MM.1S (cell line): ENCODE measurements around the gene DVL2.

ENCODE experiments used
- DNase-seq: peaks from one replicate; pipeline ENCODE4 v3.0.0-alpha.2; 2015
- H2AFZ ChIP-seq: fragments of 300-600 bp; sonication (generic); 2 replicates; pipeline ENCODE4 v1.6.0; 2016; ENCODE audit warnings: antibody characterized with exemption, low read length
- H3F3A ChIP-seq: fragments of 300-600 bp; sonication (generic); 2 replicates; pipeline ENCODE4 v1.6.1; 2016; ENCODE audit warnings: mild to moderate bottlenecking, antibody characterized with exemption, low read length, moderate library complexity, mixed read lengths; ENCODE audit not compliant: insufficient read depth
- H3K27ac ChIP-seq: fragments of 300-600 bp; sonication (generic); 2 replicates; pipeline ENCODE4 v1.5.1; 2016; ENCODE audit warnings: mild to moderate bottlenecking, low read length
- H3K27me3 ChIP-seq: fragments of 300-600 bp; sonication (generic); replicated peaks from 2 replicates; pipeline ENCODE4 v1.6.0; 2016; ENCODE audit warnings: low read length; ENCODE audit not compliant: insufficient read depth
- H3K36me3 ChIP-seq: fragments of 300-600 bp; sonication (generic); replicated peaks from 2 replicates; pipeline ENCODE4 v1.6.1; 2016; ENCODE audit warnings: mild to moderate bottlenecking, low read length, mixed read lengths; ENCODE audit not compliant: insufficient read depth
- H3K4me1 ChIP-seq: fragments of 300-600 bp; sonication (generic); 2 replicates; pipeline ENCODE4 v1.6.1; 2016; ENCODE audit warnings: low read length, mixed read lengths
- H3K4me2 ChIP-seq: fragments of 300-600 bp; sonication (generic); 2 replicates; pipeline ENCODE4 v1.6.0; 2016; ENCODE audit warnings: low read depth, low read length
- H3K4me3 ChIP-seq: fragments of 300-600 bp; sonication (generic); 2 replicates; pipeline ENCODE4 v1.5.1; 2016; ENCODE audit warnings: low read length, mixed read lengths
- H3K79me2 ChIP-seq: fragments of 300-600 bp; sonication (generic); 2 replicates; pipeline ENCODE4 v1.6.1; 2016; ENCODE audit warnings: mixed run types, low read length, mixed read lengths
- H3K9ac ChIP-seq: fragments of 300-600 bp; sonication (generic); 2 replicates; pipeline ENCODE4 v1.6.1; 2016; ENCODE audit warnings: low read length, mixed read lengths
- H3K9me2 ChIP-seq: fragments of 300-600 bp; sonication (generic); replicated peaks from 2 replicates; pipeline ENCODE4 v1.6.1; 2016; ENCODE audit warnings: mild to moderate bottlenecking, low read length, mixed read lengths; ENCODE audit not compliant: insufficient read depth
- H3K9me3 ChIP-seq: fragments of 300-600 bp; sonication (generic); replicated peaks from 2 replicates; pipeline ENCODE4 v1.6.1; 2016; ENCODE audit warnings: mild to moderate bottlenecking, low read length, mixed read lengths; ENCODE audit not compliant: insufficient read depth
- H4K20me1 ChIP-seq: fragments of 300-600 bp; sonication (generic); 2 replicates; pipeline ENCODE4 v1.6.1; 2016; ENCODE audit warnings: mild to moderate bottlenecking, low read length, moderate library complexity, mixed read lengths; ENCODE audit not compliant: insufficient read depth
- EZH2 ChIP-seq: fragments of 300-600 bp; sonication (generic); optimal IDR thresholded peaks from 2 replicates; pipeline ENCODE3; 2017; ENCODE audit warnings: low read depth, mild to moderate bottlenecking, antibody characterized with exemption, low read length, mixed read lengths
- EZH2phosphoT487 ChIP-seq: fragments of 300-600 bp; sonication (generic); IDR thresholded peaks from 2 replicates; pipeline ENCODE4 v1.6.1; 2018; ENCODE audit warnings: antibody characterized with exemption, low read length
- TF ChIP-seq, protein P1 (sequence below): fragments of 300-600 bp; sonication (generic); IDR thresholded peaks from 2 replicates; pipeline ENCODE4 v1.5.1; 2016; ENCODE audit warnings: antibody characterized with exemption, low read length, mixed read lengths

The DVL2 gene

DNA sequence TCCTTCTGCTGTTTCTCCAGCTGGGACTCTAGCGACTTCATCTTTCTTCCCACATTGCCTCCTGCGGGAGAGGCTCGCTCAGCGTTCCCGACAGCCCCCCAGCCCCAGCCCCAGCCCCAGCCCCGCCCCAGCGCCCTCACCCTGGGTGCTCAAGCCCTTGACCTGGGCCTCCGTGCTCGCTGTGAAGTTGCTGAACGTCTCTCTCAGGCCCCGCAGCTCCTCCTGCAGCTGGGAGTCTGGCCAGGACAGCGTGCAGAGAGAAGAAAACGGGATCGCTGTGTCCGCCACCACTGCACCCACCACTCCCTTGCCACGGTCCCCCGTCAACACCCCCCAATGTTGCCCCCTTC is 57.5 kb downstream of the DVL2 start:
- Histone ChIP-seq H3K9ac (no peak overlapping the region), H3K9me3 (no peaks in the 10 kb centered on the region), H3K4me1 (0 out of 2 replicates have a peak, but pooled peaks cover 2% of the 10 kb centered on the region), H3K36me3 (no peaks in the 10 kb centered on the region), H3K27me3 (peaks cover 67% of the 10 kb centered on the region), H4K20me1 (no peaks in the 10 kb centered on the region), H3K4me2 (no peak overlapping the region), H3K27ac (no peak overlapping the region), H2AFZ (no peak overlapping the region), H3F3A (no peaks in the 10 kb centered on the region), H3K79me2 (no peaks in the 10 kb centered on the region), H3K9me2 (no peaks in the 10 kb centered on the region), H3K4me3 (no peak overlapping the region)
- no peak for TF ChIP-seq EZH2phosphoT487
- TF ChIP-seq, protein P1, sequence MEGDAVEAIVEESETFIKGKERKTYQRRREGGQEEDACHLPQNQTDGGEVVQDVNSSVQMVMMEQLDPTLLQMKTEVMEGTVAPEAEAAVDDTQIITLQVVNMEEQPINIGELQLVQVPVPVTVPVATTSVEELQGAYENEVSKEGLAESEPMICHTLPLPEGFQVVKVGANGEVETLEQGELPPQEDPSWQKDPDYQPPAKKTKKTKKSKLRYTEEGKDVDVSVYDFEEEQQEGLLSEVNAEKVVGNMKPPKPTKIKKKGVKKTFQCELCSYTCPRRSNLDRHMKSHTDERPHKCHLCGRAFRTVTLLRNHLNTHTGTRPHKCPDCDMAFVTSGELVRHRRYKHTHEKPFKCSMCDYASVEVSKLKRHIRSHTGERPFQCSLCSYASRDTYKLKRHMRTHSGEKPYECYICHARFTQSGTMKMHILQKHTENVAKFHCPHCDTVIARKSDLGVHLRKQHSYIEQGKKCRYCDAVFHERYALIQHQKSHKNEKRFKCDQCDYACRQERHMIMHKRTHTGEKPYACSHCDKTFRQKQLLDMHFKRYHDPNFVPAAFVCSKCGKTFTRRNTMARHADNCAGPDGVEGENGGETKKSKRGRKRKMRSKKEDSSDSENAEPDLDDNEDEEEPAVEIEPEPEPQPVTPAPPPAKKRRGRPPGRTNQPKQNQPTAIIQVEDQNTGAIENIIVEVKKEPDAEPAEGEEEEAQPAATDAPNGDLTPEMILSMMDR, result no peak
- no peak for DNase-seq

DNA sequence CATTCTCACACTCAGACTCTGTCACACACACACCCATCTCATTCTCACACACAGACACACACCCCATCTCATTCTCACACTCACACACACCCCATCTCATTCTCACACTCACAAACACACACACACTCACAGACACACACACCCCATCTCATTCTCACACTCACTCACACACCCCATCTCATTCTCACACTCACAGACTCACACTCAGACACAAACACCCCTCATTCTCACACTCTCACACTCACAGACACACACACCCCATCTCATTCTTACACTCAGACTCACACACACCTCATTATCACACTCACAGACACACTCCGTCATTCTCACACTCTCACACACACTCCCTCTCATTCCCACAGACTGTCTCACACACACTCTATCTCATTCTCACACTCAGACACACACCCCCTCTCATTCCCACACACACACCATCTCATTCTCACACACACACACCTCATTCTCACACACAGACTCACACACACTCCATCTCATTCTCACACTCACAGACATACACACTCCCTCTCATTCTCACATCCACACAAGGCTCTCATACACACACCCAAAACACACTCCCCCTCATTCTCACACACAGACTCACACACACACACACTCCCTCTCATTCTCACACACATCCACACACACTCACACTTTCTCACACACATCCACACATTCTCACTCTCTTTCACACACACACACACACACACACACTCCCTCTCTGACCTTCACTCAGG is 58.0 kb downstream of the DVL2 start:
- no peaks in the 10 kb centered on the region for H3K9me3 ChIP-seq
- H3K27ac ChIP-seq, result no peak overlapping the region

More for the DNA sequence above, 58.0 kb downstream of the DVL2 start:
- no peaks in the 10 kb centered on the region for H3K36me3 ChIP-seq
- H2AFZ ChIP-seq, result no peak overlapping the region
- DNase-seq, result no peak
- peaks cover 70% of the 10 kb centered on the region for H3K27me3 ChIP-seq
- no peak overlapping the region for H3K4me3 ChIP-seq
- no peaks in the 10 kb centered on the region for H3K79me2 ChIP-seq
- no peaks in the 10 kb centered on the region for H3F3A ChIP-seq
- no peaks in the 10 kb centered on the region for H3K9me2 ChIP-seq
- H3K9ac ChIP-seq, result no peak overlapping the region
- H4K20me1 ChIP-seq, result no peaks in the 10 kb centered on the region
- 0 out of 2 replicates have a peak, but pooled peaks cover 2% of the 10 kb centered on the region for H3K4me1 ChIP-seq
- no peak overlapping the region for H3K4me2 ChIP-seq
- TF ChIP-seq, protein P1, result no peak
- TF ChIP-seq EZH2, result no peak
- TF ChIP-seq EZH2phosphoT487, result no peak
